Ascending aorta (tissue), 2 donors: ENCODE measurements around the gene FOCAD. TPM values are rescaled to one million over a fixed set of nuclear protein-coding genes. Genes with fewer than 3 reads are reported as not detected.

ENCODE experiments used
- DNase-seq, 2 donors: peaks; one replicate each; pipeline ENCODE4 v3.0.0-alpha.2; 2019; ENCODE audit warnings: low spot score in 2 of 2
- H3K27ac ChIP-seq, 2 donors: fragments of 200-600 bp; sonication (generic); one replicate each; pipeline ENCODE4 v1.5.1; 2016 to 2017; ENCODE audit warnings: mild to moderate bottlenecking in 1 of 2
- H3K27me3 ChIP-seq: fragments of 200-600 bp; sonication (generic); one replicate; pipeline ENCODE4 v1.5.1; 2017
- H3K36me3 ChIP-seq, 2 donors: fragments of 200-600 bp; sonication (generic); one replicate each; pipeline ENCODE4 v1.5.1; 2016
- H3K4me1 ChIP-seq, 2 donors: fragments of 200-600 bp; sonication (generic); one replicate each; pipeline ENCODE4 v1.5.1; 2016 to 2017; ENCODE audit warnings: mild to moderate bottlenecking in 1 of 2
- H3K4me3 ChIP-seq, 2 donors: fragments of 200-600 bp; sonication (generic); one replicate each; pipeline ENCODE4 v1.5.1; 2016 to 2017; ENCODE audit warnings: mild to moderate bottlenecking in 1 of 2
- H3K9me3 ChIP-seq, 2 donors: fragments of 200-600 bp; sonication (generic); one replicate each; pipeline ENCODE4 v1.5.1; 2016
- intact Hi-C: fragments of 100-400 bp; cut with DNase I; formaldehyde crosslinking; loops from one replicate; pipeline ENCODE4 v1.15.1; 2023
- total RNA-seq: library from RNA; depleted of rRNA; stranded (reverse); fragments of >200 nt; gene quantifications from one replicate; pipeline ENCODE4 v1.1.0, GENCODE V29; 2016
- TF ChIP-seq, protein P1 (sequence below), 3 experiments: fragments of 200-600 bp in 2 of 3; fragments of 450-650 bp in 1 of 3; sonication (generic) in 2 of 3; IDR thresholded peaks; one replicate each; pipeline ENCODE4 v1.5.1; 2016 to 2019; ENCODE audit warnings: antibody characterized with exemption in 3 of 3, mild to moderate bottlenecking in 1 of 3, moderate library complexity in 1 of 3

FOCAD gene
- total RNA-seq, 1 donor from 2014 or later: 64.3 TPM

- intact Hi-C loops: no loop called here
- Histone ChIP-seq H3K27ac (no peak overlapping the region), H3K9me3 (no peaks in the 10 kb centered on the region), H3K36me3 (no peaks in the 10 kb centered on the region), H3K27me3 (no peaks in the 10 kb centered on the region), H3K4me3 (no peak overlapping the region), H3K4me1 (no peaks in the 10 kb centered on the region)
- TF ChIP-seq, protein P1, sequence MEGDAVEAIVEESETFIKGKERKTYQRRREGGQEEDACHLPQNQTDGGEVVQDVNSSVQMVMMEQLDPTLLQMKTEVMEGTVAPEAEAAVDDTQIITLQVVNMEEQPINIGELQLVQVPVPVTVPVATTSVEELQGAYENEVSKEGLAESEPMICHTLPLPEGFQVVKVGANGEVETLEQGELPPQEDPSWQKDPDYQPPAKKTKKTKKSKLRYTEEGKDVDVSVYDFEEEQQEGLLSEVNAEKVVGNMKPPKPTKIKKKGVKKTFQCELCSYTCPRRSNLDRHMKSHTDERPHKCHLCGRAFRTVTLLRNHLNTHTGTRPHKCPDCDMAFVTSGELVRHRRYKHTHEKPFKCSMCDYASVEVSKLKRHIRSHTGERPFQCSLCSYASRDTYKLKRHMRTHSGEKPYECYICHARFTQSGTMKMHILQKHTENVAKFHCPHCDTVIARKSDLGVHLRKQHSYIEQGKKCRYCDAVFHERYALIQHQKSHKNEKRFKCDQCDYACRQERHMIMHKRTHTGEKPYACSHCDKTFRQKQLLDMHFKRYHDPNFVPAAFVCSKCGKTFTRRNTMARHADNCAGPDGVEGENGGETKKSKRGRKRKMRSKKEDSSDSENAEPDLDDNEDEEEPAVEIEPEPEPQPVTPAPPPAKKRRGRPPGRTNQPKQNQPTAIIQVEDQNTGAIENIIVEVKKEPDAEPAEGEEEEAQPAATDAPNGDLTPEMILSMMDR (IDR thresholded peaks at IDR 0.05): no peak
- no peak for DNase-seq
These were observed 23.6 kb downstream of the FOCAD start for GRCh38 chr9:20707708-20708107.

- no peak overlapping the region for H3K27ac ChIP-seq
- no peaks in the 10 kb centered on the region for H3K9me3 ChIP-seq
- intact Hi-C loops: no loop called here
- TF ChIP-seq, protein P1 (IDR thresholded peaks at IDR 0.05): no peak
- no peaks in the 10 kb centered on the region for H3K27me3 ChIP-seq
- H3K36me3 ChIP-seq: no peaks in the 10 kb centered on the region
- DNase-seq: no peak
- no peak overlapping the region for H3K4me3 ChIP-seq
- H3K4me1 ChIP-seq: no peaks in the 10 kb centered on the region
These were observed 29.1 kb downstream of the FOCAD start for GRCh38 chr9:20713172-20713571.

DNA sequence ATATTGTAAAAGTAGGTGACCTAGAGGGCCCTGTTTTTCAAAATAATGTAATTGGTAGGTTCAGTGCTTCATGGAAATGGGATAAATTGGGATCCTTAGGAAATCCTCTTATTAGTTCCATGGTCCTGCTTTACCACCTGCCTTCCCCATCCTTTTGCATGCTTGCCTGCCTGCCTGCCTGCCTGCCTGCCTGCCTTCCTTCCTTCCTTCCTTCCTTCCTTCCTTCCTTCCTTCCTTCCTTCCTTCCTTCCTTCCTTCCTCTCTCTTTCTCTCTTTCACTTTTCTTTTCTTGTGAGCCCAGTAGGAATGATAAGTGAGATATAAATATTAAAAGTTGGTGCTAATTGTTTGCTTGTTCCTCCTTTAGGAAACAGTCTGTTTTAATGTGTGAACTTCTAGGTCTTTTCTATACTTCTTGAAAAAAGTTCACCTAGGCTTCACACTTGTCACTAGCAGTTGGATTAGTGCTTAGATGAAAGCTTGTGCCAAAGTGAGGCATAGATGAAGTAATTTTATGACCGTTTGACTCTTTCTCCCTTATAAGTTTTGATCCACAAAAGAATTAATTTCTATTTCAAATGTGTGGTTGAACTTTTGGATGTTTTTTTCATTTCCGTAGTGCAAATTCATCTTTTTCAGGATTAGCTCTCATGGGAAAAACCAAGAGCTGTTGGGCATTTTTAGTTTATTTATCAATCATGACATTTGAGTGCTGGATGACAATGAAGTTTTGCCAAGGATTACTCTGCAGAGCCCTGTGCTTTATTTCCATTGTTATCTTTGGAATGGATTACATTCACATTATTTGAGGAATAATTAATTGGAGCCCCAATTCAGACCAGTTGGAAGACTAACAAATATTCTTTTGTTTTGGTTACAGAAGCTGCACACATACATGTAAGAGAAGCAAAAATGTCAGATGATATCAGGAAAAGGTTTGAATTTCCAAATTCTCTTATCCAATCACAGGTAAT is 30.7 kb downstream of the FOCAD start:
- Histone ChIP-seq H3K27ac (no peak overlapping the region), H3K9me3 (no peaks in the 10 kb centered on the region), H3K4me1 (no peaks in the 10 kb centered on the region), H3K27me3 (no peaks in the 10 kb centered on the region), H3K36me3 (no peaks in the 10 kb centered on the region), H3K4me3 (no peak overlapping the region)
- TF ChIP-seq, protein P1 (IDR thresholded peaks at IDR 0.05): no peak
- DNase-seq: no peak
- intact Hi-C loops: no loop called here

GRCh38 chr9:20722221-20722620 is 38.2 kb downstream of the FOCAD start:
- TF ChIP-seq, protein P1 (IDR thresholded peaks at IDR 0.05): no peak
- intact Hi-C loops: no loop called here

GRCh38 chr9:20725675-20726074 is 41.6 kb downstream of the FOCAD start:
- TF ChIP-seq, protein P1 (IDR thresholded peaks at IDR 0.05): no peak
- peaks cover 0 to 5% of the 10 kb centered on the region in 2 donors for H3K36me3 ChIP-seq
- H3K4me1 ChIP-seq: peaks cover 0 to 2% of the 10 kb centered on the region in 2 donors
- no peak for DNase-seq
- H3K27ac ChIP-seq: no peak overlapping the region
- intact Hi-C loops: no loop called here
- H3K9me3 ChIP-seq: no peaks in the 10 kb centered on the region
- no peaks in the 10 kb centered on the region for H3K27me3 ChIP-seq
- no peak overlapping the region for H3K4me3 ChIP-seq

More at GRCh38 chr9:20722221-20722620, 38.2 kb downstream of the FOCAD start:
- DNase-seq: no peak
- Histone ChIP-seq H3K36me3 (peaks cover 0 to 7% of the 10 kb centered on the region in 2 donors), H3K4me1 (peaks cover 0 to 2% of the 10 kb centered on the region in 2 donors), H3K27ac (no peak overlapping the region), H3K4me3 (no peak overlapping the region), H3K27me3 (no peaks in the 10 kb centered on the region), H3K9me3 (no peaks in the 10 kb centered on the region)
